CD4-positive, alpha-beta T cell treated with Interferon alpha-2 for 1 hour (primary cell): ENCODE measurements around the gene METTL15.
"Not testable (repeated sequence)": the region's sequence is repeated elsewhere in the genome, so short reads cannot be mapped to it uniquely, and the experiment has no call there.

Source experiments
- DNase-seq, 2 donors: peaks; one replicate each; pipeline ENCODE4 v3.0.0-alpha.2; 2020 to 2022

METTL15 gene

DNA sequence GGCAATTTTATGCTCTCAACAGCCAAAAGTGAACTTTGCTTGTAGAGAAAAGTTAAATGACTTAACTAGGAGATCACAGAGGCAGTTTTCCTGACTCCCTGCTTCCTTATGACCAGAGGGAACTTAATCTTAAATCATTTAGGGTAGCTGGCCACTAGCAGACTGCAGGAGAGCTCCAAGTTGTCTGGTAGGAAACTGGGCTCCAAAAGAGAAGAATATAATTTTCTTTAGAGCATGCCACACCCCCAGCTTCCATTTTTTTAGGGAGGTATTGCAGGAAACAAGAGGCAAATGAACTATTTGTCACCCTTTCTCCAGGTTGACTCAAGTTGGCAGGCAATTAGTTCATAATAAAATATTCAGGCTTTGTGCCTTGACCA, 2.6 kb downstream of the METTL15 start:
- DNase-seq: no peak

DNA sequence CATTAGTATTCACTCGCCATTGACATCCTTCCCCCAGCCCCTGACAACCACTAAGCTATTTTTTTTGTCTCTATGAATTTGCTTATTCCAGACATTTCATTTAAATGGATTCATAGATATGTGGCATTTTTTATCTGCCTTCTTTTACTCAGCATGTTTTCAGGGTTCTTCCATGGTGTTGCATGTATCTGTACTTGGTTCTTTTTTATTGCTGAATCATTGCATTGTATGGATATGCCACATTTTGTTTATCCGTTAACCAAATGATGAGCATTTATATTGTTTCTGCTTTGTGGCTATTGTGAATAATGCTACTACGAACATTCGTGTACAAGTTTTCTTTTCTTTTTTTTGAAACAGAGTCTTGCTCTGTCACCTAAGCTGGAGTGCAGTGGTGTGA, 5.9 kb downstream of the METTL15 start:
- DNase-seq: no peak

DNA sequence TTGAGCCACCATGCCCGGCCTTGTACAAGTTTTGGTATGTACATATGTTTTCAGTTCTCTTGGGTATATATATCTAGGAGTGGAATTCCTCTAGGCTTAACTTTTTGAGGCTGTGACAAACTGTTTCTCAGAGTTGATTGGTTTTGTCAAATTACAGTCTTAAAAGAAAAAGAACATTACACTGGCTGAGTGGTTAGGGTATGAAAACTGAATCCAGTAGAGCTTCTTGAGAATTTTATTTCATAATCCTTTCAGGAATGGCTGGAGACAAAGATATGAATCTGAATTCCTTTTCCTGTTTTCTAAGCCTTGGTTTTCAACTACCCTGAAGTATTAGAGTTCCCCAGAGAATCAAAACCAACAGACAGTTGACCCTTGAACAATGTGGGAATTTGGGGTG, 6.5 kb downstream of the METTL15 start:
- no peak for DNase-seq

DNA sequence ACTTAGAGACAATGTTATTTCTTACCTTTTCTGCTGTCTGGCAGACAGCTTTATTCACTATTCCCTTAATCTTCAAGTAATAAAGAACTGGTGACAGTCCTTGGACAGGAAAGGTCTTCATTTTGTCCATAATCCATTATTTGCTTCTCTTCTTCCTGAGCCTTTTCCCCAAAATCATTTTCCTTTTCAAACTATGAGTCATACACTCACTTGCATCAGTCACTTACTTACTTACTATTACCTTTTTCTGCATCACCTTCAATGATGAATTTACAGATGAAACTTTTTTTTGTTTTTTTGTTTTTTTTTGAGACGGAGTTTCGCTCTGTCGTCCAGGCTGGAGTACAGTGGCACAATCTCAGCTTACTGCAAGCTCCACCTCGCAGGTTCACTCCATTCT, 9.5 kb downstream of the METTL15 start:
- DNase-seq: no peak

DNA sequence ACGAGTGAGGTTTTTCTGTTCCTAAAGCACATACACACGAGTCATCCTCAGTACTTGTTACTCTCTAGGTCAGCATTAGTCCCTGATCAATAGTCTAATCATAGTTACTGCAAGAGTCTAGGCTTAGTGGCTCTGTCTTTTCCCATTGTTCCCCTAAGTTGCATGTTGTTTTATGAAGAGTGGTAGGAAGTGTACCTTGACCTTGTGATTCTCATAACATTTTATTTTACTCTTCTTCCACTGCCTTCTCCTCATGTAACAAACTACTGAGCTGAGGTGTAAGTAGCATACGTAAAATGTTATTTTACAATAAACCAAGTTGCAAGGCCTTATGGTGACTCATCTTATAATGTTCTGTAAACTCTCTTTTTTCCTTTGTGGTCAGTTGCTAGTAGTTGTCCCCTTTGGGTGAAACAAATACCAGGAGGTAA, 15.0 kb downstream of the METTL15 start:
- no peak for DNase-seq

DNA sequence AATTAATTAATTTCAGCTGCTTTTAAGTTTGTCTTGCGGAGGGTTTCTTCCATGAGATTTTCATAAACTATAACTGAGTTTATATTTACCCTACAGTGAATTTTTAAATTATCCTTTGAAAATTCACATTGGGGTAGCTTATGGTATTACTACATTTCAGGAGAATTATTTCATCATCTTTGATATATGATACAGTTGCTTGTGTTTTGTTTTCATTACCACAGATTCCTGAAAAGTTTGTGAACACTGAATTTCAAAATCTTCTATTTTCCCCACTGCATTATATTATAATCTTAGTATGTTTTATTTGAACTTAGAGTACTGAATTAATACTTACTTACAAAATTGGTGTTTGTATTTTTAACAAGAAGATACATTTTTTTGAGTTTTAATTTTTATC, 24.4 kb downstream of the METTL15 start:
- no peak for DNase-seq

DNA sequence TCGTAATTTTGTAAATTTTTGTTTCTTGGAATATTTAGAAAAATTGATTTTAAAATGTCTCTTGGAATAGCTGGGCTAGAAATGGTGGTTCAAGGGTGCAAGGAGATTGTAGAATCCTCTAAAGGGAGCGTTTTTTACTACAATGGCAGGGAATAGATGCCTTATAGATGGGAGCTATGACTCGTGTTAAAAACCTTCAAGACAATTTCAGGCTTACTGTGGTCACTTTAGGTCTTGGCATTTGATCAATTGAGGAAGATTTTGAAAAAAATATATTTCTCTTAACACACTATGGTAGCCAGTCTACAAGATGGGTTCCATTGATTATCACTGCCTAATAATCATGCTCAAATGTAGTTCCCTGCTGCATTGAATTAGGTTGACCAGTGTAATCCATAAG, 25.0 kb downstream of the METTL15 start:
- no peak for DNase-seq

DNA sequence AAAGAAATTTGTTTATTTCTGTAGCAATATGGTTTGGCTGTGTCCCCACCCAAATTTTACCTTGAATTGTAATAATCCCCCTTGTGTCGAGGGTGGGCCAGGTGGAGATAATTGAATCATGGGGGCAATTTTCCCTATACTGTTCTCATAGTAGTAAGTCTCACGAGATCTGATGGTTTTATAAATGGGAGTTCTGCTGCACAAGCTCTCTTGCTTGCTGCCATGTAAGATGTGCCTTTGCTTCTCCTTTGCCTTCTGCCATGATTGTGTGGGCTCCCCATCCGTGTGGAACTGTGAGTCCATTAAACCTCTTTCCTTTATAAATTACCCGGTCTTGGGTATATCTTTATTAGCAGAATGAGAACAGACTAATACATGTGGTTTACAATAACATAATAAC, 28.0 kb downstream of the METTL15 start:
- DNase-seq: not testable (repeated sequence)

DNA sequence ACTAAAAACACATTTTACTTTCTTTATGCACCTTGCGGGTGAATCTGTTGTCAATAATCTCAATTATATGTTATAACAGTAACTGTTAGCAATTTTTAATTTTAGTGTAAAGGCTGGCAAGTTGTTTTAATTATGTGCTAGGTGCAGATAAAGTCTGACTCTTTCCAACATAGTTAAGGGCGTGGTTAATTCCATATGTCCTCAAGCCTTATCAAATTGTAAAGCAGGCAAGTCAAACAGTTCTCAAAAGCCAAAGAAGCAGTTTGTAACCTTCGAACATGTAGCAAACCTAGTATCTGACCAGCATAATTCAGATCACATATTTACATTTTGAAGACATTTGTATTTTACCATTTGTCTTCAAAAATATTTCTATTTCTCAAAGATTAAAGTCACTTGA, 29.2 kb downstream of the METTL15 start:
- DNase-seq: no peak

DNA sequence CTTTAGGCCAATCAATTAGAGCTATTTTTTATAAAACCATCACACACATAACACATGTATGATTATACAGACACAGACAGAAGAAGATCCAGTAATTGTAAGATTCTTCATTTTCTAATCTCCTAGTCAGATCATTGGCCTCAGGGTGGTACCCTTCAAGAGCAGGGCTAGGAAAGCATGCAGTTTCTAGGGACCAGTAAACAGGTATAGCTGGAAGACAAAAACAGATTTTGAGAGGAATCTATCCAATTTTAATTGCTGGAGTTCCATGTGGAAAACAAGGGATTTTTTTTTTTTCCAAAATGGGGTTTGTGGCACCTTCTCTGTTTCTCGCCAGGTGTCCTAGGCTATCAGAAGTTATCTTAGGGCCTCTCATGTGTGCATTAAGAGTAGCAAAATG, 29.6 kb downstream of the METTL15 start:
- DNase-seq: no peak

DNA sequence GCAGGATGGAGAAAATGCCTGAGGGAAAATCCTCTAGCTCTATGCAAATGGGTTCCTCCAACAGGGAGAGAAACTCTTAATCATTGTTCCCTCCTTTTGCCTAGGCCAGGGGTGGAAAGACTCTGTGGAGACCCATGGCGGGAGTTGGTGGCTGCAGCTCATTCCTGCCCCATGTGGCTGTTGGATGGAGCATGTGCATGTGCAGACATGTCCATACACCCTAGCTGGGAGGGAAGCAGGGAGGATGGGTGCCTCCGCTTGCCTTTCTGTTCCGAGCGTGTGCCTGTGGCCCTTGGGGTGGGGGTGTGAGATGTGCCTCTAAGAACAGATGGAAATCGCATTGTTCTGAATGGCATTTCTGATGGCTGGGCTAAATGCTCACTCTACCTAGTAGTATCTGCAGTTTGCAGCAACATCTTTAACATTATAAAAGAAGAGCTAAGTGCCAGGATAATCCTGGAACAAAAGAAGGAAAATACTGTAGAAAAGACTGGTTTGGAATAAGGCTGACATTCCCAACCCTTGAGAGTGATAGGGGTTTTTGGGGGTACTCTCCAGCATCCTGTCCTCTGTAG, 31.7 kb downstream of the METTL15 start:
- no peak for DNase-seq

DNA sequence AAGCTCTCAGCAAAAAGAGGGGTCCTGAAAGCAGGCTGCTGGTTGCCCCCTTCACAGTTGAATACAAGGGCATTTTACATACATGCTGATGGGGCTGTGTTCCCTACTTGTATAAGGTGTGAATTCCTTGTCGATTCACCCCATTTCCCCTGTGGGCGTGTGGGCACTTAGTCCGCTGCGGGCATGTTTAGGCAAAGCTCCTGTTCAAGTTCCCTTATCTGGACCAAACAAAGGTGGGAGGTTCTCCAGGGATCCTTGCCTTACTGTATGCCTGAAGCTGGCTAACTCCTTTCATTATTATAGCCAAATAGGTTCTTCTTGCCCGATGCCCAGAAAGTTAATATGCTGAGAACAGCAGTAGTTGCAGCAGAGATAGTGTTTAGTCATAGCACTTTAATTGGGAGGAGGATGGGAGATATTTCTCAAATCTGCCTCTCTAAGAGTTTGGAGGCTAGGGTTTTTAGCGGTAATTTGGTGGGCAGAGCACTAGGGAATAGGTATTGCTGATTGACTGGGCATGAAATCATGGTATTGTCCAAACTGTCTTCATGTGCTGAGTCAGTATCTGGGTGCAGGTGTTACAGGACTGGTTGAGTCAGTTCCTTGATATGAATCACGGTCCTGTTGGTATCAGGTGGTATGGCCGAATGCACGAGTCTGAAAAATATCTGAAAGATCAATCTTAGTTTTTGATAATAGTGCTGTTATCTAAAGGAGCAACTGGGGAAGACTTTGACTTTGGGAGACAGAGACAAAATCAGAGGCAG, 32.7 kb downstream of the METTL15 start:
- no peak for DNase-seq

DNA sequence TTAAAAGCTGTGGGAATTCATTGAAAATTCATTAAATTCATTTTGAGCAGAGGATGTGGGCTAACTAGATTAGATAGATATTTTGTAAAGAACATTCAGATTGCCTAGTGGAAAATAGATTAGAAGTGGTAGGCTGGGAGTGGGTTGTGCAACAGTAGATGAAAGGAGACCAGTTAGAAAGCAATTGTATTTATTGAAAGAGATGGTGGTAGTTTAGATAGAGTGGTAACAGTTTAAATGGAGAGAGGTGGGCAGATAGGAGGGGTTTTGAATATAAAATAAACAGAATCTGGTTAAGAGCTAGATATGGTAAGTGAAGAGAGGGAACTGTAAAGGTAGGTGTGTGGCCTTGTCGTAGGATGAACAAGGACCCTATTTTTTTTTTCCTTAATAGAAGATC, 34.5 kb downstream of the METTL15 start:
- no peak for DNase-seq

DNA sequence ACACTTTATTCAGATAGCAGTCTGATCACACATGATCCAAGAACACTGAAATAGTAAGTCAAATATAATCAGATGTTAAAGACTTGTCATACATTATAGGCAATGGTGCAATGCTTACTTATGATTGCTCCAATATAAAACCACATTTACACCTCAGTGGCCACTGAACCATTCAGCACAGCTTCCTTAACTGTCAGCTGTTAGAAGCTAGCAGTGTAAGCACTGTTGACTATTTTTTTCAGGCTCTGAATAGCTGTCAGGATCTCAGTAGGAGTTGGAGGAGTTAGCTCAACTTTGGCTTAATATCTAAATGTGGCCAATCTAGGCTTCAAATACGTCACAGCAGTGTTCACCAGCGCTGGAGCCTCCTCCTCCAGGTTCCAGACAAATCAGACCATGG, 36.6 kb downstream of the METTL15 start:
- DNase-seq: no peak

DNA sequence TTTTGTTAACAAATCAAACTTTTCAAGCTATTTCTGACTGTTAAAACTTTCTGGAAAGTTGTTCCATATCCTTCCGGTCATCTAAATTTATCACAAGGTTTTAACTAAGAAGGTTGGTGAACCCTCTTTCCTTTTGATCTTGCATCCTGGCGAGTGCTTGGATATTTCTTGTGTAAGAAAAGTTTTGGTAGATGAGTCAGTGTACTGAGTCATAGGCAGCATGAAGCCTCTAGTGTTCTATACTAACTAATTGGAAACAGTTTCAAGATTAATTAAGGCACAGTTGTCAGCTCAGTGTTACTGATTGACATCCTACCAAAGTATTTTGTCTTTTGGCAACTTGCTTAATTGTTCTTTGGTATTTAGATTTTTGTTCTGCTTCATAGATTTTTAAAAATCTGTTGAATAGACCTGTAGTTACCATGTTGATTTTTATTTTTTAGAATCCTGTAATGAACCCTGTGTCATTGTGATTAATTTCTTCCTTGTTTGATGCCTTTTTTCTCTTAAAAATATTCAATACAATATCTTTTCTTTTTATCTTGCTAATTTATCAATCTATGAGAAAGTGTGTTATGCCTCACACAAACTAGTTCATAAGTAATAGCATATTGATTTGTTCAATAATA, 38.0 kb downstream of the METTL15 start:
- no peak for DNase-seq

DNA sequence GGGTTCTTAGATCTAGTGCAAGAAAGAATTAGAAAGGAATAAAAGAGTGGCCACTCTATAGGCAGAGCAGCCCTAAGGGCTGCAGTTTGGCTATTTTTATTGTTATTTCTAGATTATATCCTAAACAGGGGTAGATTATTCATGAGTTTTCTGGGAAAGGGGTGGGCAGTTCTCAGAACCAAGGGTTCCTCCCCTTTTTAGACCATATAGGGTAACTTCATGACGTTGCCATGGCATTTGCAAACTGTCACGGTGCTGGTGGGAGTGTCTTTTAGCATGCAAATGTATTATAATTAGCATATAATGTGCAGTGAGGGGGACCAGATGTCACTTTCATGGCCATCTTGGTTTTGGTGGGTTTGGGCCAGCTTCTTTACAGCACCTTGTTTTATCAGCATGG, 44.6 kb downstream of the METTL15 start:
- no peak for DNase-seq

DNA sequence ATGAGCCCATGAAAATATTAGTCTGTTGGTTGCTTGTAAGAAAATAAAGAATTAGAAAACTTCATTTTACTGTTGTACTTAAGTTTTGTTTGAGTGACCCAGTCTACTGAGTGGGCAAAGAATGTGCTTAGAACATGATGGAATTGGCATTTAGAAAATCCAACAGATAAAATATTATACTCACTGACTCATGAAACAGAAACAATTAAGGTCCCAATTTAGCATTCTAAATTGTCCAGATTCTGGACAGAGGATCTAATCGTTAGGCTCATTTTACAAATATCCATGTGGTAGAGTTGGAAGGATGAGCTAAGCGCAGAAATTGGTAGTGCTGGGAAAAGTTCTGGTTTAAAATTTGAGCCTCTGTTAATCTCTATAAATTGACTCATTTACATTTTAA, 45.4 kb downstream of the METTL15 start:
- DNase-seq: no peak

DNA sequence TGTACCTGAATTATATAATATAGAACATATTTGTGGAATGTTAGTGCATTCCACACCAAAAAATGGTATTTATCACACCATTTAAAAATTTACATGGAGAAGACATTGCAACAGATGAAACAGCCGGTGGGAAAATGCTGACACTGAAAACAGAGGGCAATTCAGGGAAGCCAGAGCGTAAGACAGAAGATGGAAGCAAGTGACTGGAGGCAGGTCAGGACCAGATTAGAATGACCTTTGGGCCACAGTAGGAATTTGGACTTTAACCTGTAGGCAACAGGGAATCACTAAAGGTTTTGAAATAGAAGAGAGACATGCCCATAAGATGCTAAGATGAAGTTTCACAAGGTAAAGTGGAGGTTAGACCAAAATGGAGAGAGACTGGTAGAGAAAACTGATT, 60.5 kb downstream of the METTL15 start:
- DNase-seq: no peak

DNA sequence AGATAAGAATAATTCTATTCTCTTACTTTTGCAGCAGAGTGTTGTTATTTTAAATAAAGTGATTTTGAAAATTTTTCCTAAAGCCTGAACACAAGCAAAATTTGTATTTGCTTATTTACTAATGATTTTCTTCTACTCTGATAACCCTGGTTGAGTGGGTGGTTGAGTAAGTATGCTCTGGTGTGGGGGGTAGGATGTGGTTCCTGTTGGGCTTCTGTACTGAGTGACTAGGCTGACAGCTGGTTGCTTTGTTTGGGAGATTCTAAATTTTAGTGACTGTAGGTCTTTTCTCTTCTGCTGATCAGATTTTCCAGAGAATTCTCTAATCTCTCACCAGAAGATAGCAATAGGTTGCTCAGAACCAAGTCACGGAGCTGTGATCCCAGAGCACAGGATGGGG, 61.6 kb downstream of the METTL15 start:
- no peak for DNase-seq

DNA sequence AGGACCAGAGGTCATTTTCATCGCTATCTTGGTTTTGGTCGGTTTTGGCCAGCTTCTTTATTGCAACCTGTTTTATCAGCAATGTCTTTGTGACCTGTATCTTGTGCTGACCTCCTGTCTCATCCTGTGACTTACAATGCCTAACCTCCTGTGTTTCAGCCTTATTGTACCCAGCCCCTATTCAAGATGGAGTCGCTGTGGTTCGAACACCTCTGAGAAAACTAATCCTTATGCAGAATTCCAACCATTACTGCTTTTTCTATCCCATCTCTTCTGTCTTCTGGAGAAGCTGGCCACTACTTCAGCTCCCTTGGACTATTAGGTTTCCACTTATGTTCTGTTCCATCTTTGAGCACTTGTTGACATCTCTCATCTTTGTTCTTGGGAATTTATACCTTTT, 62.6 kb downstream of the METTL15 start:
- DNase-seq: no peak

DNA sequence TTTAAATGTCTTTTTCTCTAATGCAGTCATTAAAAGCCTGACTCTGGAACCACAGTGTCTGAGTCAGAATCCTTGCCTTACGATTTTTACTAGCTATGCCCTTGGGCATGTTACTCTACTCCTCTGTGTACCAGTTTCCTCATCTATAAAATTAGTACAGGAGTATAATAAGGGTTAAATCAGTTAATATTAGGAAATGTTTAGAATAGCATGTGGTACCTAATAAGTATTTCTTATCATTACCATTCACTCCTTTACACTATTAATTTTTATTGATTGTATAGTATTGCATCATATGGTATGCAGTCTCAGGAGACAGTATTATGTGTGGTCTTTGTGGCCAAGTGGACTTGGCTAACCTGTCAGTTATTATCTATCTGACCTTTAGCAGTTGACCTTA, 68.2 kb downstream of the METTL15 start:
- DNase-seq: no peak

DNA sequence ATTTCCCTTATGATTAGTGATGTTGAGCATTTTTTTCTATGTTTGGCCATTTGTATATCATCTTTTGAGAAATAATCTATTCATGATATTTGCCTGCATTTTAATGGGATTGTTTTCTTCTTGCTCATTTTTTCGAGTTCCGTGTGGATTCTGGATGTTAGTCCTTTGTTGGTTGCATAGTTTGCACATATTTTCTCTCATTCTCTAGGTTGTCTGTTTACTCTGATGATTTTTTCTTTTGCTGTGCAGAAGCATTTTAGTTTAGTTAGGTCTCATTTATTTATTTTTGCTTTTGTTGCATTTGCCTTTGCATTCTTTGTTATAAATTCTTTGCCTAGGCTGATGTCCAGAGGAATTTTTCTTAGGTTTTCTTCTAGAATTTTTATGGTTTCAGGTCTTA, 87.3 kb downstream of the METTL15 start:
- DNase-seq: no peak

DNA sequence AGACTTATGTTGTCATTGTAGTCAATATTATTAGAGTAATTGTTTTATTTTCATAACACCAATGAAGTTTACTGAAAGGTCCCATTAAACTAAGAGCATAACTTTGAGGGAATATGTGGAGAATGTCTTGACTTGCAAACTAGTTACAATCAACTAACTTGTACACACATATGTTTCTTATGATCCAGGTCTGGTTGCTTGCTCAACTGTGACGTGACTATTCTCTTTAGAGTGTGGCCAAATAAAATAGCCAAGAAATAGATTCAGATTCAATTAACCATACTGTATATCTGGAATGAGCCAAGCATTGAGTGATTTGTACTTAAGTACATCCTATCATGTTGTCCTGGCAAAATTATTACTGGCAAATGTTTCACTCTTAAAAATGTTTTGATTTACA, 101.7 kb downstream of the METTL15 start:
- no peak for DNase-seq

DNA sequence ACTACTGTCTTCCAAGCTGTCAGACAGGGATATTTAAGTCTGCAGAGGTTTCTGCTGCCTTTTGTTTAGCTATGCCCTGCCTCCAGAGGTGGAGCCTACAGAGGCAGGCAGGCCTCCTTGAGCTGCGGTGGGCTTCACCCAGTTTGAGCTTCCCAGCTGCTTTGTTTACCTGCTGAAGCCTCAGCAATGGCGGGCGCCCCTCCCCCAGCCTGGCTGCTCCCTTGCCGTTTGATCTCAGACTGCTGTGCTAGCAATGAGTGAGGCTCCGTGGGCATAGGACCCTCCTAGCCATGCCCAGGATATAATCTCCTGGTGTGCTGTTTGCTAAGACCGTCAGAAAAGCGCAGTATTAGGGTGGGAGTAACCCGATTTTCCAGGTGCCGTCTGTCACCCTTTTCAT, 113.9 kb downstream of the METTL15 start:
- DNase-seq: not testable (repeated sequence)

DNA sequence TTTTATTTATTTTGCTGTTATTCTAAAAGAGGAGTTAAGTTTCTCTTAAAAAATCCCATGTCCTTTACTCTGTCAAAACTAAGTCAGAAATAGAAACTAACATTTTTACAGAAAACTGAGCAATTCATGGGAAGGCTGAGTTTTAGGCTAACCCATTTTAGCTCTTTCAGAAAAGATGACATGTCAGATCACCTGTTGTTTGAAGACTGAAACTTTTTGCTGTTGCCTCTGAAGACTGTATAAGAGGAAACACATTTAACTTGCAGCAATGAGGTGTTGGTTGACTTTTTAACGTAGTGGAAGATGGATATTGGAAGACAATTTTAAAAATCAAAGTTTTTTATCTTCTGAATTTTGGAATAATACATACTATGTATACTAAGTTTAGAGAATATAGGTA, 115.4 kb downstream of the METTL15 start:
- DNase-seq: no peak
